SHP77 (cell line): ENCODE data around the gene DCAF12L1.

Experiments used
- DNase-seq, 2 experiments: peaks; one replicate each; lab custom pipeline; 2025; lab: John Stamatoyannopoulos, UW

Gene DCAF12L1

DNA sequence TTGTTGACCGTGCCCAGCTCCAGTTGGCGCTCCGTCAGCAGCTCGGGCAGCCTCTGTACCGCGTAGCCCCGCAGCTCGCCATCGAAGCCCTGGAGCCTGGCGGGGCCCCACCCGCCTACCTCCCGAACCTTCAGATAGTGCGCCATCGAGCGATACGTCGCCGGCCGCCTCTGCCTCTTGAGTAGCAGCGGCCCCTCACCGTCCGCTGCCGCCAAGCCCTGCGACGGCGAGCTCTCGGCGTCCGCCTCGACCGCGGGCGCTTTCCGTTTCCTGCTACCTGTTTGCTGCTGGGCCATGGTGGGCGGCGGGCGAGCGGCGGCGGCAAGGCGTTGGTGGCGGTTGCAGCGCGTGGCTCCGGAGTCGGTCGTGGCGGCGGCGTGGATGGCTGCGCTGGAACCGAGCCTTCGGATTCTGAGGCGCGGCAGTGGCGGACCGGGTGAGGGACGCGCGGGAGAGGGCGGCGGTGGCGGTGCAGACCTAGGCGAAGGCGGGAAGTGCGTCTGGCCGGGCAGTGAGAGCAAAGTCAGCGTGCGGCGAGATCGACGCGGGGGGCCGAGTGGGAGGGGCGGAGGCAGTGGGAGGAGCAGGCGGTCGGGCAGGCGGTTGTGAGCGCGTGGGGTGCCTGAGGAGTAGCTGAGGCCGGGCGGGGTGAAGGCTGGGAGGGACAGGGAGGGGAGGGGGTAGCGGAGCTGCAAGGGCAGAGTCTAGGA is at the start of gene DCAF12L1:
TSS of gene DCAF12L1 (minus strand) at position 502 of the 710 bp plus-strand sequence. CDS start at position 296, 206 bp downstream.
- DNase-seq, result no peak

- no peak for DNase-seq
Measured at GRCh38 chrX:126580877-126581276, 28.3 kb upstream of the DCAF12L1 start.

DNA sequence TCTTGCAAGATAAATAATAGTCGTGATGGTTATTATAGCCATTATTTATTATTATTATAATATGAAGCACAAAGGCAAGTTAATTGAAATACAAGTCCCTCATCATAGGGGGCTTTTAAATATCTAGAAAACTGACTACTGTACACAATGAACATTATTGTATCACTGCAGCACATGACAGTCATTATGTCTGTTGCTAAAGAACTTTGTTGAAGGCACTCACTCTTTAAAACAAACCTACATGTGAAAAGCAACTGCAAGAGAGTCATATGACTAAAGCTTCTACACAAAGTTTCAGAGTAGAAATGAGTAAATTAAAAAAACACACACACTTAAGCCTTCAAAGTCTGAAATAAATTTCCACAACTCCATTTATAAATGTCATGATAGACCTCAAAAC is 23.3 kb upstream of the DCAF12L1 start:
- no peak for DNase-seq

DNA sequence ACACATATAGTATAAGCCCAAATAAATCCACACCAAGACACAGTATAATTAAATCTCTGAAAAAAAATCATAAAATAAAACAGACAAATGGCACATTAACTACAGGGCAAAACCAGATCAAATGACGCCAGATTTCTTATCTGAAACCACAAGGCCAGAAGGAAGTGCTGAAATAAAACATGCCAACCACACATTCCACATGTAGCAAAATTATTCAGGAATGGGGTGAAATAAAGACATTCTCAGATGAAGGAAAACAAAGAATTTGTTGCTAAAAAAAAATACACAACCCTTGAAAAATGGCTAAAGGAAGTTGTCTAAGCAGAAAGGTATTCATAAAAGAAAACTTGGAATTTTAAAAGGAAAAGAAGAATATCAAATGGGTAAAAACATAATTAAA is 4.5 kb upstream of the DCAF12L1 start:
- no peak for DNase-seq

GRCh38 chrX:126551725-126552312 is 795 bp downstream of the DCAF12L1 start:
- no peak for DNase-seq

GRCh38 chrX:126551306-126551705 is 1.3 kb downstream of the DCAF12L1 start:
- DNase-seq, result no peak

GRCh38 chrX:126550816-126551215 is 1.8 kb downstream of the DCAF12L1 start:
- DNase-seq, result no peak

- no peak for DNase-seq
Measured at GRCh38 chrX:126509923-126510322, 42.7 kb downstream of the DCAF12L1 start.
